COLO668 (cell line): Measurements from ENCODE around the gene TXNDC11.

ENCODE experiments used
- DNase-seq: peaks from one replicate; lab custom pipeline; 2025; ENCODE audit not compliant: unreplicated experiment; lab: John Stamatoyannopoulos, UW

The TXNDC11 gene

GRCh38 chr16:11721781-11722467 lies 20.7 kb downstream of the TXNDC11 start:
- DNase-seq: no peak

- no peak for DNase-seq
Observed at GRCh38 chr16:11719762-11720161, 22.9 kb downstream of the TXNDC11 start.

GRCh38 chr16:11719171-11719570 lies 23.5 kb downstream of the TXNDC11 start:
- DNase-seq: no peak

GRCh38 chr16:11717811-11718210 lies 24.8 kb downstream of the TXNDC11 start:
- no peak for DNase-seq

- no peak for DNase-seq
Observed at GRCh38 chr16:11716336-11716735, 26.3 kb downstream of the TXNDC11 start.

- DNase-seq: no peak
Observed at GRCh38 chr16:11715246-11715947, 27.3 kb downstream of the TXNDC11 start.

- no peak for DNase-seq
Observed at GRCh38 chr16:11712122-11712521, 30.5 kb downstream of the TXNDC11 start.

GRCh38 chr16:11711662-11712061 lies 31.0 kb downstream of the TXNDC11 start:
- no peak for DNase-seq

- DNase-seq: no peak
Observed at GRCh38 chr16:11708421-11708820, 34.2 kb downstream of the TXNDC11 start.

- no peak for DNase-seq
Observed at GRCh38 chr16:11707679-11708197, 34.9 kb downstream of the TXNDC11 start.

GRCh38 chr16:11706180-11706742 lies 36.4 kb downstream of the TXNDC11 start:
- no peak for DNase-seq

- DNase-seq: no peak
Observed at GRCh38 chr16:11705311-11706025, 37.2 kb downstream of the TXNDC11 start.

- no peak for DNase-seq
Observed at GRCh38 chr16:11700264-11701029, 42.2 kb downstream of the TXNDC11 start.

GRCh38 chr16:11699234-11699894 lies 43.3 kb downstream of the TXNDC11 start:
- no peak for DNase-seq

- no peak for DNase-seq
Observed at GRCh38 chr16:11698271-11698689, 44.4 kb downstream of the TXNDC11 start.

GRCh38 chr16:11697319-11697718 lies 45.3 kb downstream of the TXNDC11 start:
- no peak for DNase-seq

GRCh38 chr16:11696266-11697012 lies 46.2 kb downstream of the TXNDC11 start:
- no peak for DNase-seq

GRCh38 chr16:11692651-11693050 lies 50.0 kb downstream of the TXNDC11 start:
- DNase-seq: no peak

- no peak for DNase-seq
Observed at GRCh38 chr16:11692171-11692570, 50.5 kb downstream of the TXNDC11 start.
